SK-N-SH treated with all-trans-retinoic acid at 6 μM for 48 hours (cell line): ENCODE measurements around the gene OPRL1.

ENCODE experiments used
- ATAC-seq: fragments of 200-7000 bp; cut with Tn5 transposase; 3 replicates; pipeline ENCODE4 v1.9.1; 2020; ENCODE audit warnings: mild to moderate bottlenecking, moderate library complexity
- ARNTL ChIP-seq: fragments of 450-650 bp; formaldehyde crosslinking; IDR thresholded peaks from 2 replicates; pipeline ENCODE4 v1.5.0; 2020; ENCODE audit warnings: low read depth, mild to moderate bottlenecking, moderate library complexity, borderline replicate concordance
- BACH2 ChIP-seq: fragments of 250-450 bp; sonication (Bioruptor Pico); IDR thresholded peaks from 2 replicates; pipeline ENCODE4 v1.9.0; 2021; ENCODE audit warnings: mild to moderate bottlenecking, borderline replicate concordance
- CREB5 ChIP-seq: fragments of 250-450 bp; sonication (Bioruptor Pico); IDR thresholded peaks from 2 replicates; pipeline ENCODE4 v1.5.1; 2020; ENCODE audit warnings: low read depth, mild to moderate bottlenecking, moderate library complexity
- CSDC2 ChIP-seq: fragments of 250-450 bp; sonication (Bioruptor Pico); IDR thresholded peaks from 2 replicates; pipeline ENCODE4 v1.5.0; 2020; ENCODE audit warnings: mild to moderate bottlenecking, moderate library complexity
- CSRNP3 ChIP-seq: fragments of 250-450 bp; sonication (Bioruptor Pico); IDR thresholded peaks from 2 replicates; pipeline ENCODE4 v1.5.1; 2021; ENCODE audit warnings: mild to moderate bottlenecking, moderate library complexity
- ESRRG ChIP-seq: fragments of 250-450 bp; sonication (Bioruptor Pico); IDR thresholded peaks from 2 replicates; pipeline ENCODE4 v1.6.1; 2021; ENCODE audit warnings: mild to moderate bottlenecking
- ISL1 ChIP-seq: fragments of 250-450 bp; sonication (Bioruptor Pico); IDR thresholded peaks from 2 replicates; pipeline ENCODE4 v2.1.2; 2022; ENCODE audit warnings: mild to moderate bottlenecking, moderate library complexity
- OSR1 ChIP-seq: fragments of 250-450 bp; sonication (Bioruptor Pico); IDR thresholded peaks from 2 replicates; pipeline ENCODE4 v1.8.0; 2022; ENCODE audit warnings: moderate library complexity, mild to moderate bottlenecking, inconsistent platforms
- PATZ1 ChIP-seq: fragments of 250-450 bp; sonication (Bioruptor Pico); IDR thresholded peaks from 2 replicates; pipeline ENCODE4 v1.8.0; 2020; ENCODE audit warnings: mild to moderate bottlenecking, moderate library complexity, borderline replicate concordance
- PPARA ChIP-seq: fragments of 250-450 bp; sonication (Bioruptor Pico); IDR thresholded peaks from 2 replicates; pipeline ENCODE4 v1.5.0; 2020; ENCODE audit warnings: mild to moderate bottlenecking, borderline replicate concordance
- RARB ChIP-seq: fragments of 250-450 bp; sonication (Bioruptor Pico); IDR thresholded peaks from 2 replicates; pipeline ENCODE4 v1.8.0; 2021; ENCODE audit warnings: mild to moderate bottlenecking, moderate library complexity
- TCF4 ChIP-seq: fragments of 250-450 bp; sonication (Bioruptor Pico); IDR thresholded peaks from 2 replicates; pipeline ENCODE4 v1.8.0; 2021; ENCODE audit warnings: mild to moderate bottlenecking, moderate library complexity, borderline replicate concordance
- TOX ChIP-seq: fragments of 250-450 bp; sonication (Bioruptor Pico); IDR thresholded peaks from 2 replicates; pipeline ENCODE4 v1.8.0; 2021; ENCODE audit warnings: mild to moderate bottlenecking, moderate library complexity, borderline replicate concordance
- ZC3H10 ChIP-seq: fragments of 250-450 bp; sonication (Bioruptor Pico); IDR thresholded peaks from 2 replicates; pipeline ENCODE4 v1.5.1; 2021; ENCODE audit warnings: mild to moderate bottlenecking, moderate library complexity
- ZFP30 ChIP-seq: fragments of 450-650 bp; formaldehyde crosslinking; IDR thresholded peaks from 2 replicates; pipeline ENCODE4 v1.5.0; 2022; ENCODE audit warnings: mild to moderate bottlenecking, moderate library complexity
- ZNF565 ChIP-seq: fragments of 450-650 bp; formaldehyde crosslinking; conservative IDR thresholded peaks from 2 replicates; pipeline ENCODE4 v1.5.0; 2020; ENCODE audit warnings: low read depth, mild to moderate bottlenecking, moderate library complexity
- ZNF70 ChIP-seq: fragments of 450-650 bp; formaldehyde crosslinking; IDR thresholded peaks from 2 replicates; pipeline ENCODE4 v1.5.0; 2020; ENCODE audit warnings: mild to moderate bottlenecking, moderate library complexity
- TF ChIP-seq, protein P1 (sequence below): fragments of 250-450 bp; sonication (Bioruptor Pico); IDR thresholded peaks from 2 replicates; pipeline ENCODE4 v1.8.0; 2021; ENCODE audit warnings: low read depth, mild to moderate bottlenecking, moderate library complexity, borderline replicate concordance
- TF ChIP-seq, protein P2 (sequence below): fragments of 250-450 bp; sonication (Bioruptor Pico); IDR thresholded peaks from 2 replicates; pipeline ENCODE4 v1.5.0; 2020; ENCODE audit warnings: mild to moderate bottlenecking, moderate library complexity

OPRL1 gene

GRCh38 chr20:64091770-64092169 is 11.9 kb downstream of the OPRL1 start:
- TF ChIP-seq, protein P1, sequence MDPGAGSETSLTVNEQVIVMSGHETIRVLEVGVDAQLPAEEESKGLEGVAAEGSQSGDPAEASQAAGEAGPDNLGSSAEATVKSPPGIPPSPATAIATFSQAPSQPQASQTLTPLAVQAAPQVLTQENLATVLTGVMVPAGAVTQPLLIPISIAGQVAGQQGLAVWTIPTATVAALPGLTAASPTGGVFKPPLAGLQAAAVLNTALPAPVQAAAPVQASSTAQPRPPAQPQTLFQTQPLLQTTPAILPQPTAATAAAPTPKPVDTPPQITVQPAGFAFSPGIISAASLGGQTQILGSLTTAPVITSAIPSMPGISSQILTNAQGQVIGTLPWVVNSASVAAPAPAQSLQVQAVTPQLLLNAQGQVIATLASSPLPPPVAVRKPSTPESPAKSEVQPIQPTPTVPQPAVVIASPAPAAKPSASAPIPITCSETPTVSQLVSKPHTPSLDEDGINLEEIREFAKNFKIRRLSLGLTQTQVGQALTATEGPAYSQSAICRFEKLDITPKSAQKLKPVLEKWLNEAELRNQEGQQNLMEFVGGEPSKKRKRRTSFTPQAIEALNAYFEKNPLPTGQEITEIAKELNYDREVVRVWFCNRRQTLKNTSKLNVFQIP (CRISPR knock-in tag): no peak
- TF ChIP-seq OSR1 (CRISPR knock-in tag) (no peak), PATZ1 (CRISPR knock-in tag) (no peak), TCF4 (CRISPR knock-in tag) (no peak), CSDC2 (CRISPR knock-in tag) (no peak), PPARA (CRISPR knock-in tag) (no peak), ZNF70 (CRISPR knock-in tag) (no peak), ZFP30 (CRISPR knock-in tag) (no peak), CSRNP3 (CRISPR knock-in tag) (no peak), ARNTL (no peak), ZNF565 (no peak), ESRRG (CRISPR knock-in tag) (no peak), ISL1 (no peak), RARB (CRISPR knock-in tag) (no peak), ZC3H10 (CRISPR knock-in tag) (no peak), BACH2 (no peak)
- TF ChIP-seq, protein P2, sequence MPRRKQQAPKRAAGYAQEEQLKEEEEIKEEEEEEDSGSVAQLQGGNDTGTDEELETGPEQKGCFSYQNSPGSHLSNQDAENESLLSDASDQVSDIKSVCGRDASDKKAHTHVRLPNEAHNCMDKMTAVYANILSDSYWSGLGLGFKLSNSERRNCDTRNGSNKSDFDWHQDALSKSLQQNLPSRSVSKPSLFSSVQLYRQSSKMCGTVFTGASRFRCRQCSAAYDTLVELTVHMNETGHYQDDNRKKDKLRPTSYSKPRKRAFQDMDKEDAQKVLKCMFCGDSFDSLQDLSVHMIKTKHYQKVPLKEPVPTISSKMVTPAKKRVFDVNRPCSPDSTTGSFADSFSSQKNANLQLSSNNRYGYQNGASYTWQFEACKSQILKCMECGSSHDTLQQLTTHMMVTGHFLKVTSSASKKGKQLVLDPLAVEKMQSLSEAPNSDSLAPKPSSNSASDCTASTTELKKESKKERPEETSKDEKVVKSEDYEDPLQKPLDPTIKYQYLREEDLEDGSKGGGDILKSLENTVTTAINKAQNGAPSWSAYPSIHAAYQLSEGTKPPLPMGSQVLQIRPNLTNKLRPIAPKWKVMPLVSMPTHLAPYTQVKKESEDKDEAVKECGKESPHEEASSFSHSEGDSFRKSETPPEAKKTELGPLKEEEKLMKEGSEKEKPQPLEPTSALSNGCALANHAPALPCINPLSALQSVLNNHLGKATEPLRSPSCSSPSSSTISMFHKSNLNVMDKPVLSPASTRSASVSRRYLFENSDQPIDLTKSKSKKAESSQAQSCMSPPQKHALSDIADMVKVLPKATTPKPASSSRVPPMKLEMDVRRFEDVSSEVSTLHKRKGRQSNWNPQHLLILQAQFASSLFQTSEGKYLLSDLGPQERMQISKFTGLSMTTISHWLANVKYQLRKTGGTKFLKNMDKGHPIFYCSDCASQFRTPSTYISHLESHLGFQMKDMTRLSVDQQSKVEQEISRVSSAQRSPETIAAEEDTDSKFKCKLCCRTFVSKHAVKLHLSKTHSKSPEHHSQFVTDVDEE (CRISPR knock-in tag): no peak
- peak; percentile 20; the same call in 2 of the 3 replicates for ATAC-seq

DNA sequence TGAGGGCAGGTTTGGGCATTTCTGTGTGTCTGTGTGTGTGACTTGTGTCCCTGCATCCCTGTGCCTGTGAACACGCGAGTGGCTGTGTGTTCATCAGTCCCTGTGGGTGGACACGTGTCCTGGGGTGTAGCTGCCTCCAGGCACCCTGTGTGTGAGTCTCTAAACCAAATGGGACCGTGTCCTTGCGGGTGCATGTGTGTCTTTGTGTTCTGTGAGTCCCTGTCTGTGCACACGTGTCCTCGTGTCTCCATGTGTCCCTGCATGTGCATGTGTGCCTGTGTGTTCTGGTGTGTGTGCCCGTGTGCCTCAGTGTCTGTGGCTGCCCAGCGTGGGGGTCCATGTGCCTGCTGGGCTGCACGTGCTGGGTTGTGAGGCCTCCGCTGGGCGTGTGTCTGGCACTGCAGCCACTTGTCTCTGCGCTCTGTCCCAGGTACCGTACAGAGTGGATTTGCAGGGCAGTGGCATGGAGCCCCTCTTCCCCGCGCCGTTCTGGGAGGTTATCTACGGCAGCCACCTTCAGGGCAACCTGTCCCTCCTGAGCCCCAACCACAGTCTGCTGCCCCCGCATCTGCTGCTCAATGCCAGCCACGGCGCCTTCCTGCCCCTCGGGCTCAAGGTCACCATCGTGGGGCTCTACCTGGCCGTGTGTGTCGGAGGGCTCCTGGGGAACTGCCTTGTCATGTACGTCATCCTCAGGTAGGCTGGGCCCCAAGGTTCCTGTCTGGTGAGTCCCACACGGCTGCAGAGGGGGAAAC is 12.6 kb downstream of the OPRL1 start:
- no peak for TF ChIP-seq TOX (CRISPR knock-in tag)
- TF ChIP-seq PPARA (CRISPR knock-in tag): no peak
- no peak for TF ChIP-seq CSRNP3 (CRISPR knock-in tag)
- TF ChIP-seq BACH2: no peak
- TF ChIP-seq ZC3H10 (CRISPR knock-in tag): no peak
- no peak for TF ChIP-seq OSR1 (CRISPR knock-in tag)
- no peak for TF ChIP-seq CREB5 (CRISPR knock-in tag)
- TF ChIP-seq ESRRG (CRISPR knock-in tag): no peak
- TF ChIP-seq RARB (CRISPR knock-in tag): no peak
- TF ChIP-seq CSDC2 (CRISPR knock-in tag): no peak
- ATAC-seq: peak; percentile 31; the same call in 2 of the 3 replicates
